ENCODE data around the gene MT1A. TPM values are rescaled to one million over a fixed set of nuclear protein-coding genes. Genes with fewer than 3 reads are reported as not detected.
A peak's percentile ranks its signal among the peaks of the same experiment; 100 is the strongest.

The MT1A gene
- polyA plus RNA-seq, 1 donor, result 0.31 TPM

- DNase-seq, result no peak
- Histone ChIP-seq H3K27me3 (ENCODE audit: control insufficient read depth, insufficient read depth, low read length) (peaks cover 22% of the 10 kb centered on the region), H3K36me3 (ENCODE audit: control insufficient read depth, insufficient read depth, low read length) (no peaks in the 10 kb centered on the region), H3K4me3 (ENCODE audit: low read length) (no peak overlapping the region), H3K9me3 (ENCODE audit: control insufficient read depth, low read depth, low read length) (no peaks in the 10 kb centered on the region), H3K27ac (ENCODE audit: low read length) (no peak overlapping the region), H3K4me1 (ENCODE audit: control insufficient read depth, insufficient read depth, low read length) (peaks cover 7% of the 10 kb centered on the region)
- WGBS (ENCODE audit: insufficient coverage, low lambda C conversion rate), result no CpG with 5 or more reads among the region's 6 CpGs
These were observed 41.4 kb downstream of the MT1A start for GRCh38 chr16:56679818-56680217.

GRCh38 chr16:56681939-56682702 lies 43.7 kb downstream of the MT1A start, which contains the start of gene MT1X:
Gene MT1X, plus strand, starts transcription at chr16:56682470. Its CDS starts 71 bp downstream, at chr16:56682541.
- H3K4me3 ChIP-seq (ENCODE audit: low read length), result peak within 1 kb of the TSS; percentile 61
- H3K9me3 ChIP-seq (ENCODE audit: control insufficient read depth, low read depth, low read length), result peaks cover 6% of the 10 kb centered on the region
- peaks cover 7% of the 10 kb centered on the region for H3K4me1 ChIP-seq (ENCODE audit: control insufficient read depth, insufficient read depth, low read length)
- peak within 1 kb of the TSS; percentile 70 for H3K27ac ChIP-seq (ENCODE audit: low read length)
- no peaks in the 10 kb centered on the region for H3K36me3 ChIP-seq (ENCODE audit: control insufficient read depth, insufficient read depth, low read length)
- H3K27me3 ChIP-seq (ENCODE audit: control insufficient read depth, insufficient read depth, low read length), result peaks cover 3% of the 10 kb centered on the region
- DNase-seq, result peak; percentile 94 to 97
- WGBS (ENCODE audit: insufficient coverage, low lambda C conversion rate), result no CpG with 5 or more reads among the region's 49 CpGs

DNA sequence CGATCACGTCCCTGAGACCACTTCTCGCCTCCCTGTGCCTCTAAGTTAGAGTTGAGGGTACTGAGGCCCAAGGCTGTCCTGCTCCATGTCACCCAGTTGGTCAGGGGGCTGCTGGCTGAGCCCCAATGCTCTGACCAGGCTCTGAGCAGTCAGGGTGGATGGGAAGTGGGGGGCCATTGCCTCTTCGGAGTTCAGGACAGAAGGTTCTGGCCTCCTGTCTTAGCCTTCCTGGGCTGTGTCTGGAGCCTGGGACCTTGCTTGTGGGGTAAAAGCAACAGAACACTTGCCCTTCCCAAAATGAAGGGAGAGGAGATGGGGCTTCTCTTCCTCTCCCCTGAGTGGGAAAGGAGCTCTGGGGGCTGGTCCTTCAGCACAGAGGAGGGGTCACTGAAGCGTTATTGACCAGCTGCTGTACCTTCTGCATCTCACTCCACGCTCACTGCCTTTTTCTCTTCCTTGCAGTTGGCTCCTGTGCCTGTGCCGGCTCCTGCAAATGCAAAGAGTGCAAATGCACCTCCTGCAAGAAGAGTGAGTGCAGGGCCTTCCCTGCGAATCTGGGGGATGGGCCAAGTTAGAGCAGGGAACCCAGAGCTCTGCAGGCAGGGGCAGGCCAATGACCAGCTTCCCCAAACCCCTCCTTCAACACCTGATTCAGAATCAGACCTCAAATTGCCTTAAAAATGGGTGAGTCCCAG lies 44.4 kb downstream of the MT1A start:
- Histone ChIP-seq H3K4me1 (ENCODE audit: control insufficient read depth, insufficient read depth, low read length) (peaks cover 7% of the 10 kb centered on the region), H3K4me3 (ENCODE audit: low read length) (peak overlapping the region; percentile 61), H3K9me3 (ENCODE audit: control insufficient read depth, low read depth, low read length) (peaks cover 6% of the 10 kb centered on the region), H3K27ac (ENCODE audit: low read length) (peak overlapping the region; percentile 41), H3K27me3 (ENCODE audit: control insufficient read depth, insufficient read depth, low read length) (no peaks in the 10 kb centered on the region), H3K36me3 (ENCODE audit: control insufficient read depth, insufficient read depth, low read length) (no peaks in the 10 kb centered on the region)
- WGBS (ENCODE audit: insufficient coverage, low lambda C conversion rate), result no CpG with 5 or more reads among the region's 8 CpGs
- DNase-seq, result no peak

GRCh38 chr16:56683424-56684172 lies 45.1 kb downstream of the MT1A start:
- Histone ChIP-seq H3K4me3 (ENCODE audit: low read length) (peak overlapping the region; percentile 61), H3K9me3 (ENCODE audit: control insufficient read depth, low read depth, low read length) (peaks cover 6% of the 10 kb centered on the region), H3K4me1 (ENCODE audit: control insufficient read depth, insufficient read depth, low read length) (peaks cover 7% of the 10 kb centered on the region), H3K27ac (ENCODE audit: low read length) (no peak overlapping the region), H3K27me3 (ENCODE audit: control insufficient read depth, insufficient read depth, low read length) (no peaks in the 10 kb centered on the region), H3K36me3 (ENCODE audit: control insufficient read depth, insufficient read depth, low read length) (no peaks in the 10 kb centered on the region)
- WGBS (ENCODE audit: insufficient coverage, low lambda C conversion rate), result 40% methylated on average over 1 of the region's 5 CpGs
- DNase-seq, result no peak

- no peaks in the 10 kb centered on the region for H3K36me3 ChIP-seq (ENCODE audit: control insufficient read depth, insufficient read depth, low read length)
- no peak overlapping the region for H3K27ac ChIP-seq (ENCODE audit: low read length)
- peaks cover 7% of the 10 kb centered on the region for H3K4me1 ChIP-seq (ENCODE audit: control insufficient read depth, insufficient read depth, low read length)
- H3K9me3 ChIP-seq (ENCODE audit: control insufficient read depth, low read depth, low read length), result peaks cover 6% of the 10 kb centered on the region
- DNase-seq, result no peak
- H3K27me3 ChIP-seq (ENCODE audit: control insufficient read depth, insufficient read depth, low read length), result no peaks in the 10 kb centered on the region
- WGBS (ENCODE audit: insufficient coverage, low lambda C conversion rate), result no CpG with 5 or more reads among the region's 4 CpGs
- no peak overlapping the region for H3K4me3 ChIP-seq (ENCODE audit: low read length)
These were observed 45.9 kb downstream of the MT1A start for GRCh38 chr16:56684256-56684925.

- Histone ChIP-seq H3K9me3 (ENCODE audit: control insufficient read depth, low read depth, low read length) (peaks cover 6% of the 10 kb centered on the region), H3K4me1 (ENCODE audit: control insufficient read depth, insufficient read depth, low read length) (peaks cover 7% of the 10 kb centered on the region), H3K27me3 (ENCODE audit: control insufficient read depth, insufficient read depth, low read length) (no peaks in the 10 kb centered on the region), H3K4me3 (ENCODE audit: low read length) (no peak overlapping the region), H3K36me3 (ENCODE audit: control insufficient read depth, insufficient read depth, low read length) (no peaks in the 10 kb centered on the region), H3K27ac (ENCODE audit: low read length) (no peak overlapping the region)
- no peak for DNase-seq
- WGBS (ENCODE audit: insufficient coverage, low lambda C conversion rate), result no CpG with 5 or more reads among the region's 4 CpGs
These were observed 46.6 kb downstream of the MT1A start for GRCh38 chr16:56684926-56685590.

GRCh38 chr16:56686758-56687157 lies 48.3 kb downstream of the MT1A start:
- Histone ChIP-seq H3K9me3 (ENCODE audit: control insufficient read depth, low read depth, low read length) (peaks cover 6% of the 10 kb centered on the region), H3K27ac (ENCODE audit: low read length) (no peak overlapping the region), H3K4me3 (ENCODE audit: low read length) (no peak overlapping the region), H3K4me1 (ENCODE audit: control insufficient read depth, insufficient read depth, low read length) (peaks cover 5% of the 10 kb centered on the region), H3K36me3 (ENCODE audit: control insufficient read depth, insufficient read depth, low read length) (no peaks in the 10 kb centered on the region), H3K27me3 (ENCODE audit: control insufficient read depth, insufficient read depth, low read length) (no peaks in the 10 kb centered on the region)
- DNase-seq, result no peak
- 100% methylated on average over 2 of the region's 7 CpGs for WGBS (ENCODE audit: insufficient coverage, low lambda C conversion rate)

DNA sequence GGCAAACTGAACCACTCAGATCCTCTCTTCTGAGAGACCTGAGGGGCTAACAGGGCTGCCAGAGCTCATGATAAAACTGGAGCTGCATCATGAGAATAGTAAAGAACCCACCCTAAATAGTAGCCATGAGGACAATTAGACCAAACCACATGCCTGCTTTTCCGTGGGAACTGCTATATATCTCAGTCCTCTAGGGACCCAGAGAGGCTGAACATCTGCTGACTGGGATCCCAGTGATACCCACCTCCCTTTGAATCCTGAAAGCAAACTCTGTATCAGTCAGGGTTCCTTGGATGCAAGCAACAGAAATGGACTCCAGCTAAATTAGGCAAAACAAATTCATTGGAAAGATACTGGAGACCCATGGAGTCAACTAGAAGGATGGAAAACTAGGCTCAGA lies 50.3 kb downstream of the MT1A start:
- no CpG with 5 or more reads among the region's 1 CpG for WGBS (ENCODE audit: insufficient coverage, low lambda C conversion rate)
- H3K4me1 ChIP-seq (ENCODE audit: control insufficient read depth, insufficient read depth, low read length), result peaks cover 6% of the 10 kb centered on the region
- no peaks in the 10 kb centered on the region for H3K27me3 ChIP-seq (ENCODE audit: control insufficient read depth, insufficient read depth, low read length)
- H3K27ac ChIP-seq (ENCODE audit: low read length), result no peak overlapping the region
- H3K4me3 ChIP-seq (ENCODE audit: low read length), result no peak overlapping the region
- peaks cover 6% of the 10 kb centered on the region for H3K9me3 ChIP-seq (ENCODE audit: control insufficient read depth, low read depth, low read length)
- H3K36me3 ChIP-seq (ENCODE audit: control insufficient read depth, insufficient read depth, low read length), result no peaks in the 10 kb centered on the region
- DNase-seq, result no peak

- Histone ChIP-seq H3K27me3 (ENCODE audit: control insufficient read depth, insufficient read depth, low read length) (no peaks in the 10 kb centered on the region), H3K36me3 (ENCODE audit: control insufficient read depth, insufficient read depth, low read length) (no peaks in the 10 kb centered on the region), H3K4me1 (ENCODE audit: control insufficient read depth, insufficient read depth, low read length) (peaks cover 6% of the 10 kb centered on the region), H3K4me3 (ENCODE audit: low read length) (no peak overlapping the region), H3K27ac (ENCODE audit: low read length) (no peak overlapping the region), H3K9me3 (ENCODE audit: control insufficient read depth, low read depth, low read length) (peaks cover 6% of the 10 kb centered on the region)
- DNase-seq, result no peak
- WGBS (ENCODE audit: insufficient coverage, low lambda C conversion rate), result no CpG with 5 or more reads among the region's 3 CpGs
These were observed 50.7 kb downstream of the MT1A start for GRCh38 chr16:56689171-56689570.
